HG03108 (cell line): ENCODE results near the gene REXO1.

ENCODE experiments used
- ATAC-seq: cut with Tn5 transposase; IDR thresholded peaks from one replicate; pipeline ENCODE4 v1.9.1; 2021; ENCODE audit warnings: moderate library complexity; ENCODE audit not compliant: unreplicated experiment

The REXO1 gene

GRCh38 chr19:1849132-1849474 is 820 bp upstream of the REXO1 start:
- no peak for ATAC-seq

- ATAC-seq: no peak
These were observed 442 bp downstream of the REXO1 start for GRCh38 chr19:1847684-1848398.

DNA sequence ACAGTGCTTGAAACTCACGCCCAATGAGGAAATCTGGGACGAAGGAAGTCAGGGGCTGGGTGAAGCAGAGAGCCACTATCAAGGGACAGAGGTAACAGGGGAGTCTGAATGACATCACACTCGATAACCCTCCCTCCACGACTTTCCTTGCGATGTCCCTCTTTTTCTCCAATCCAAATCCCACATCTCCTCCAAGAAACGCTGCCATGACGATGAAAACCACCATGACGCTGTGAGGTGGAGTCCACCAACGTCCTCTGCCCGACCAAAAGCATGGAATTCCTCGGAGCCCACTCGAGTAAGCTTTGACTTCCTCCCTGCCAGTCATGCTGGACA is 967 bp downstream of the REXO1 start:
- ATAC-seq: no peak

- no peak for ATAC-seq
These were observed 1.6 kb downstream of the REXO1 start for GRCh38 chr19:1846517-1847204.

DNA sequence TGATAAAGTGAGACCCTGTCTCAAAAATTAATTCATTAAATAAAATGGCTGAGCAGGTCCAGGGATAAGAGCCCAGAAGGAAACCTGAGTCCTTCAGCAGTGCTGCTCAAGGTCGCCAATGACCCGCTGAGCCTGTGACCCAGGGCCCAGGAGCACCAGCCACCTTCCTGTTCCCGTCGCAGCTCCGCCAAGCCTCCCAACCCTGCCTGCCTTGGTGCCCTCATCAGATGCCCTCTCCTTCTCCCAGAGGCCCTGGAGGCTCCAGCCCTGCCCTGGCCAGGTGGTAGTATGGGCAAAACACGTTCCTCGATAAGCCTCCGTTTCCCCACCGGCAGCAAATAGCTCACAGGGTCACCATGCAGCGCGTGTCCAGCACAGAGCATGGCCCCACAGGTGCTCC is 2.6 kb downstream of the REXO1 start:
- no peak for ATAC-seq

GRCh38 chr19:1845125-1845515 is 3.2 kb downstream of the REXO1 start:
- ATAC-seq: no peak

- no peak for ATAC-seq
These were observed 3.7 kb downstream of the REXO1 start for GRCh38 chr19:1844513-1845124.

GRCh38 chr19:1843646-1844394 is 4.5 kb downstream of the REXO1 start:
- no peak for ATAC-seq

- ATAC-seq: no peak
These were observed 5.2 kb downstream of the REXO1 start for GRCh38 chr19:1843116-1843515.

GRCh38 chr19:1841209-1841924 is 6.9 kb downstream of the REXO1 start:
- ATAC-seq: no peak

DNA sequence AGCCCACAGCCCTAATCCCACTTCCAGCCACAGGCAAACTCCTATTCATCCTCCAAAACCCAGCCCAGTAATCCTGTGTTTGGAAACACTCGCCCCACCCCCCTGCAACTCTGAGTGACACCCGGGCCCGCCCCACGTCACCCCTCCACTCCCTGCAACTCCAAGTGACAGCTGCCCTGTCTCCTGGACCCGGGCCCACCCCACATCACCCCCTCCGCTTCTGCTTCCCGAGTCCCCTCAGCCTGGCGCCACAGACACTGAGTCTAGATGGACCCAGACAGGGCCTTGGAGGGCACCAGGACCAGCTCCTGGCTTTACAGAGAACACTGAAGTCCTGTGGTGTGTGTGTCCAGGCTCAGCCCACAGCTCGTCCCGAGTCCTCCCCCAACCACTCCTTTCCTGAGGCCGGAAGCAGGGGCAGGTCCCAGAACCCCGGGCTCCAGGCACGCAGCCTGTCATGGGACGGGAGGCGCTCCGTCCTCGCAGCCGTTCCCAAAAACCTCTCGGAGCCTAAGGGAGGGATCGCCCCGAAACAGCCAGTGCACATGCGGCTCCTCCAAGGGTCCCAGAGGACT is 7.7 kb downstream of the REXO1 start:
- ATAC-seq: no peak

DNA sequence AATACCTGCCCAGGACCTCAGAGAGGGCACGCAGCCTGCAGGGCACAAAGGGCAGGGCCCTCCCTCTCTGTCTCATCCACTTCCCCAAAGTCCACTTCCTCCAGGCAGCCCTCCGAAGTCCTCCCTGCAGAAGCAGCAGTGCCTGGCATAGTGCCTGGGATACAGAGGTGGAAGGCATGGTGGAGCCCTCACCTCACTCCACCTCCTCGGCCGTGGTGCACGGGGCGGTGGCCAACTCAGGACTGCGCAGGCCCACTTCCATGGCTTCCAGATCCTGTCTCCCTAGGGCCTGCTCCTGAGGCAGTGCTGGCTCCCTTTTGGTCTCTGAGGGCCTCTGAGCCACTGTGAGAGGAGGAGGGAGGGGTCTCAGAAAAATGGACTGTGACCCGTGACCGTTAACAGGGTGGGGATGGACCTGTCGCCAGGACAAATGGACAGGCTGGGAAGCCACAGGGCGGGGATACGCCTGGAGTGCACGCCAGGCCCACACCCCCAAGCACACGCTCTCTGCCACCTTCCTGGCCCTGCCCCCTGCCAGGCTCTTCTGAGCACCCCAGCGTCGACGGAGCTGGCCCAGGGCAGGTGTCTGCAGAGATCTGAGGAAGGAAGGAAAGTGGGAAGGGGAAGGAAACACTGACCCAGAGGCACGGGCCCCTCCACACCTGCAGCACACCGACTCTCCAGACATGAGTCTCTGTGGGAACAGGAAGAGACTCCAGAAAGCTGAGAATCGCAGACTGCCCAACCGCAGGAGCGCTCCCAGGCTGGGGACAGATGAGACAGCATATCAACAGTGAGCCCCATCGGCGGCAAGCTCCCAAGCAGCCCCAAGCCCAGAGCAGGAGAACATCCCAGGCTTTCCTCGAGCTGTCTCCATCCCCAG is 8.4 kb downstream of the REXO1 start:
- no peak for ATAC-seq

DNA sequence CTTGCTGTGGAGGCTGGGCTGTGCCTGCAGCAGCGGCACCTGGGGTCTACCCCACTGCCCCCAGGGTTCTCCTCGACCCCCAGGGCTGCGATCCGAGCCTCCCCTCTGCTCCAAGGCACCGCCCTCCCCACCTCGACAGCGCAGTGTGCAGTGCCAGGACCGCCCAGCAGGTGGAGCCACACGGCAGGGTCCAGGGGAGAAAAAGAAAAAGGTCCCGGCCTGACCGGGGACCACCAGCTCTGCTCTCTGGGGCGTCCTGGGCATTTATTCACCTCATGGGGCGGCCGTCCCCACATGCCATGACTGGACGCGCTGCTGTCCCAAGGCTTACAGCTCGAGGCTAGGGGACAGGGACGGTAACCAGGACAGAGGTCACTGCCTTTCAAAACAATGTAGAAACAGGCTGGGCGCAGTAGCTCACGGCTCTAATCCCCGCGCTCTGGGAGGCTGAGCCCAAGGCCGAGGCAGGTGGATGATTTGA is 10.6 kb downstream of the REXO1 start:
- ATAC-seq: no peak

- no peak for ATAC-seq
These were observed 11.1 kb downstream of the REXO1 start for GRCh38 chr19:1837222-1837565.

- ATAC-seq: no peak
These were observed 11.6 kb downstream of the REXO1 start for GRCh38 chr19:1836458-1837221.

GRCh38 chr19:1833540-1833939 is 14.7 kb downstream of the REXO1 start:
- no peak for ATAC-seq

DNA sequence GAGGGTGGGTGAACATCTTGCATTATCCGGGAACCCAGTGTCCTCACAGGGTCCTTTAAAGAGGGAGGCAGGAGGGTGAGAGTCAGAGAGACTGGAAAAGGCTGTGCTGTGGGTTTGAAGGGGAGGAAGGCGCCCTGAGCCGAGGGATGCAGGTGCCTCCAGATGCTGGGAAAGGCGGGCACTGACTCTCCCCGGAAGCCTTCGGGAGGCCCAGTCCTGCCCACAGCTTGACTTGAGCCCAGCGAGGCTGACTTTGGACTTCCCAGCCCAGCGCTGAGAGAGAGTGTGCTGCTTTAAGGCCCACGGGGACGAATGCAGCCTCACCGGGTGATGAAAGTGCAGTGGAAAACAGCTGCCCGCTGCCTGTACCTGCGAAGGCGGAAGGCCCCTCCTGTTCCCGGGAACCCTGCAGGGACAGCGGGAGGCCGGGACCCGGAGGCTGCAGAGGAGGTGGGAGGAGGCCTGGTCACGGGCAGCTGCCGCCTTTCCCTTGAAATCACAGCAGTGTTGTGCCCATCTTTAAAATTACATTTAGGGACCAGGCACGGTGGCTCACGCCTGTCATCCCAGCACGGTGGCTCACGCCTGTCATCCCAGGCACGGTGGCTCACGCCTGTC is 16.1 kb downstream of the REXO1 start:
- no peak for ATAC-seq

DNA sequence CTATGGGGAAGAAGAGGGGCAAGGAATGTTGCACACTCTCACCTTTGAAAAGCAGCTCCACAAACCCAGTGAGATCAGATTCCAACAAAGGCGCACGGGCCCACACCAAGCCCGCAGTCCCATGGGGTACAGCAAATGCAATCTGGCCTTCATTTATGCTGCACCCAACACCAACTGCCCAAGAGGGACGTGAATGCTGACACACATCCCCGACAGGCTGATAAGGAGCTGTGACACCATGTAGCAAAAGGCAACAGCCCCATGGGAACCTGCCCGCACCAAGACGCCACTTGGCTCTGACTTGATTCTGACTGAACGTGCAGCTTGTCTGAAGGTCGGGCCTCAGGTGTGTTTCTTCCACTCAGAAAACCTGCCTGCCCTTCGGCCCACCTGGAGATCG is 17.3 kb downstream of the REXO1 start:
- no peak for ATAC-seq

GRCh38 chr19:1830568-1830967 is 17.7 kb downstream of the REXO1 start:
- no peak for ATAC-seq
